B cell (primary cell): ENCODE data around the gene NOTCH4. TPM values are rescaled to one million over a fixed set of nuclear protein-coding genes. Genes with fewer than 3 reads are reported as not detected.
A peak's percentile ranks its signal among the peaks of the same experiment; 100 is the strongest.

Experiments
- ATAC-seq: fragments of 200-7000 bp; cut with Tn5 transposase; one replicate; pipeline ENCODE4 v1.10.0; 2021; ENCODE audit warnings: low read depth, mild to moderate bottlenecking, moderate number of reproducible peaks, moderate library complexity
- CTCF ChIA-PET: fragments of 350-600 bp; sonication (Branson Sonifier 250); formaldehyde crosslinking; loops from one replicate; lab custom pipeline; 2021; ENCODE audit warnings: antibody characterized with exemption, inconsistent platforms; lab: Charles Lee
- POLR2A ChIA-PET: fragments of 350-600 bp; sonication (Branson Sonifier 250); formaldehyde crosslinking; loops from one replicate; lab custom pipeline; 2021; ENCODE audit warnings: antibody characterized with exemption; lab: Charles Lee
- DNase-seq: peaks from one replicate; pipeline ENCODE4 v3.0.0; 2013
- H2AFZ ChIP-seq: 2 replicates; pipeline ENCODE4 v1.6.1; 2012; ENCODE audit warnings: mild to moderate bottlenecking, low read depth, low read length; ENCODE audit not compliant: insufficient read depth, poor library complexity, severe bottlenecking
- H3K27ac ChIP-seq, 2 donors: 1 replicate in 1 of 2; 2 replicates in 1 of 2; pipeline ENCODE4 v1.5.1; 2012 to 2013; ENCODE audit warnings: low read length in 2 of 2, mild to moderate bottlenecking in 2 of 2, moderate library complexity in 1 of 2
- H3K27me3 ChIP-seq, 4 experiments: fragments of 200-600 bp in 1 of 4; sonication (generic) in 1 of 4; replicated peaks in 1 of 4; 1 replicate in 2 of 4; 2 replicates in 2 of 4; pipeline versions ENCODE4 v1.6.1 to v1.7.0; 2013 to 2016; ENCODE audit warnings: low read length in 3 of 4, mild to moderate bottlenecking in 2 of 4, mixed read lengths in 1 of 4, moderate library complexity in 1 of 4; ENCODE audit not compliant: insufficient read depth in 4 of 4, control insufficient read depth in 3 of 4; ENCODE audit errors: control extremely low read depth in 1 of 4
- H3K36me3 ChIP-seq, 2 experiments: replicated peaks in 1 of 2; 1 replicate in 1 of 2; 2 replicates in 1 of 2; pipeline versions ENCODE4 v1.6.1 to v1.7.1; 2013; ENCODE audit warnings: low read length in 1 of 2; ENCODE audit not compliant: insufficient read depth in 2 of 2, control insufficient read depth in 1 of 2; ENCODE audit errors: control extremely low read depth in 1 of 2, extremely low read depth in 1 of 2
- H3K4me1 ChIP-seq, 2 donors: fragments of 200-600 bp in 1 of 2; sonication (generic) in 1 of 2; 1 replicate in 1 of 2; 2 replicates in 1 of 2; pipeline versions ENCODE4 v1.5.1 to v1.6.1; 2013 to 2017; ENCODE audit warnings: low read length in 2 of 2; ENCODE audit not compliant: control insufficient read depth in 2 of 2, insufficient read depth in 2 of 2
- H3K4me2 ChIP-seq: replicated peaks from 2 replicates; pipeline ENCODE3; 2012; ENCODE audit warnings: mild to moderate bottlenecking, low read depth, low read length; ENCODE audit not compliant: poor library complexity, severe bottlenecking
- H3K4me3 ChIP-seq, 5 experiments: fragments of 200-600 bp in 1 of 5; sonication (generic) in 1 of 5; 1 replicate in 3 of 5; 2 replicates in 2 of 5; pipeline versions ENCODE4 v1.5.1 to v1.7.0; 2011 to 2016; ENCODE audit warnings: low read length in 4 of 5, mild to moderate bottlenecking in 4 of 5, low read depth in 2 of 5, control low read depth in 1 of 5, moderate library complexity in 1 of 5; ENCODE audit not compliant: insufficient read depth in 1 of 5; ENCODE audit errors: control extremely low read depth in 1 of 5, extremely low read depth in 1 of 5
- H3K79me2 ChIP-seq: fragments of 200-600 bp; sonication (generic); one replicate; pipeline ENCODE4 v1.6.0; 2016; ENCODE audit warnings: low read length; ENCODE audit not compliant: control insufficient read depth, insufficient read depth
- H3K9ac ChIP-seq: fragments of 200-600 bp; sonication (generic); 2 replicates; pipeline ENCODE4 v1.6.1; 2017; ENCODE audit warnings: mild to moderate bottlenecking, low read length, moderate library complexity
- H3K9me3 ChIP-seq, 3 donors: one replicate each; pipeline versions ENCODE4 v1.6.1 to v1.7.1; 2013; ENCODE audit warnings: low read length in 2 of 3; ENCODE audit not compliant: control insufficient read depth in 2 of 3, insufficient read depth in 1 of 3; ENCODE audit errors: control extremely low read depth in 1 of 3
- H4K20me1 ChIP-seq: 2 replicates; pipeline ENCODE4 v1.6.0; 2012; ENCODE audit warnings: mild to moderate bottlenecking, low read length; ENCODE audit not compliant: insufficient read depth, control insufficient read depth, poor library complexity, severe bottlenecking
- H3K27ac Mint-ChIP-seq: one replicate; pipeline ENCODE4 v1.8.0; 2021; ENCODE audit warnings: mixed read lengths
- H3K27me3 Mint-ChIP-seq: one replicate; pipeline ENCODE4 v1.8.0; 2021; ENCODE audit warnings: mixed read lengths
- H3K4me1 Mint-ChIP-seq: one replicate; pipeline ENCODE4 v1.8.0; 2021; ENCODE audit warnings: mixed read lengths
- H3K4me3 Mint-ChIP-seq: one replicate; pipeline ENCODE4 v1.8.0; 2021; ENCODE audit warnings: mixed read lengths
- H3K9me3 Mint-ChIP-seq: one replicate; pipeline ENCODE4 v1.8.0; 2022; ENCODE audit warnings: mixed read lengths; ENCODE audit not compliant: insufficient read depth
- CTCF ChIP-seq: fragments of 200-600 bp; IDR thresholded peaks from one replicate; pipeline ENCODE4 v1.8.0; 2022; ENCODE audit warnings: antibody characterized with exemption, mild to moderate bottlenecking
- EZH2 ChIP-seq: IDR thresholded peaks from 2 replicates; pipeline ENCODE4 v1.6.1; 2012; ENCODE audit warnings: borderline replicate concordance, low read depth, mild to moderate bottlenecking, moderate library complexity, low read length; ENCODE audit not compliant: insufficient read depth, poor library complexity, severe bottlenecking
- WGBS: methylation state at CpG from one replicate; pipeline ENCODE4 v1.1.5; 2013; ENCODE audit warnings: missing lambda C conversion rate; ENCODE audit not compliant: insufficient coverage; 5-methylcytosine and 5-hydroxymethylcytosine counted together
- intact Hi-C: fragments of 100-400 bp; cut with micrococcal nuclease; formaldehyde crosslinking; loops from one replicate; pipeline ENCODE4 v1.10.0; 2022
- polyA plus RNA-seq: library from polyadenylated mRNA; depleted of rRNA; stranded (reverse); fragments of >200 nt; gene quantifications from 2 replicates; pipeline ENCODE4 v1.2.3, GENCODE V29; 2012
- total RNA-seq, 2 donors: library from RNA; stranded (reverse); fragments of 120-200 nt in 1 of 2; gene quantifications; 1 replicate in 1 of 2; 2 replicates in 1 of 2; pipeline versions ENCODE4 v1.2.3 to v1.2.4, GENCODE V29; 2013 to 2022

The NOTCH4 gene
- total and polyA plus RNA-seq, 2 donors (not counting 1 experiment from before 2014, with no cell fraction given): 6.3 to 10.3 TPM

GRCh38 chr6:32179766-32180405 lies 44.0 kb downstream of the NOTCH4 start:
- no peak overlapping the region for H3K27ac ChIP-seq
- no peak overlapping the region for H3K9ac ChIP-seq
- peak overlapping the region; percentile 93 for H3K4me2 ChIP-seq
- H3K9me3 ChIP-seq: no peaks in the 10 kb centered on the region
- Mint-ChIP-seq H3K27me3 (no peaks in the 10 kb centered on the region), H3K9me3 (no peaks in the 10 kb centered on the region), H3K4me1 (peaks cover 57% of the 10 kb centered on the region), H3K4me3 (peak overlapping the region; percentile 97), H3K27ac (peak overlapping the region; percentile 44)
- intact Hi-C loops: loop anchor here (5.0 kb wide), 6 partner anchors 223 to 1392 kb away; partner anchors contain the start of genes CSNK2B, HSD17B8, LY6G5B and NELFE
- peaks cover 0 to 40% of the 10 kb centered on the region in 2 experiments for H3K36me3 ChIP-seq
- H3K79me2 ChIP-seq: peaks cover 38% of the 10 kb centered on the region
- DNase-seq (no peak), ATAC-seq (no peak)
- H3K4me1 ChIP-seq: peaks cover 31 to 37% of the 10 kb centered on the region in 2 donors
- TF ChIP-seq EZH2: no peak
- TF ChIP-seq CTCF: no peak
- WGBS: 89% methylated on average over 9 of the region's 10 CpGs
- no peaks in the 10 kb centered on the region for H4K20me1 ChIP-seq
- no peak overlapping the region for H3K4me3 ChIP-seq
- H2AFZ ChIP-seq: no peak overlapping the region
- no peaks in the 10 kb centered on the region for H3K27me3 ChIP-seq
- POLR2A ChIA-PET: interaction anchor here (1.0 to 1.7 kb wide), 3 partner anchors 10 to 15 kb away, joined by 3 to 7 read pairs (median 5); partner anchors contain the start of genes GPSM3 and PBX2
- CTCF ChIA-PET: interaction anchor here (1.0 to 1.2 kb wide), 3 partner anchors 16 to 805 kb away, joined by 3 to 4 read pairs (median 4); no protein-coding TSS in a partner anchor
